Uterus (tissue), 4 donors: Measurements from ENCODE around the gene LEF1. TPM values are rescaled to one million over a fixed set of nuclear protein-coding genes. Genes with fewer than 3 reads are reported as not detected.
"Not testable (repeated sequence)": the region's sequence is repeated elsewhere in the genome, so short reads cannot be mapped to it uniquely, and the experiment has no call there.

Source experiments
- DNase-seq, 2 donors: peaks; one replicate each; pipeline ENCODE4 v3.0.0-alpha.2; 2019 to 2020
- H3K27ac ChIP-seq, 2 donors: fragments of 200-600 bp; sonication (generic); 1 replicate in 1 of 2; 2 replicates in 1 of 2; pipeline ENCODE4 v1.5.1; 2016 to 2018
- H3K27me3 ChIP-seq, 2 donors: fragments of 200-600 bp; sonication (generic); one replicate each; pipeline ENCODE4 v1.5.1; 2018 to 2019; ENCODE audit warnings: control low read depth in 1 of 2
- H3K36me3 ChIP-seq, 2 donors: fragments of 200-600 bp; sonication (generic); one replicate each; pipeline ENCODE4 v1.5.1; 2019; ENCODE audit warnings: control low read depth in 1 of 2
- H3K4me1 ChIP-seq, 2 donors: fragments of 200-600 bp; sonication (generic); one replicate each; pipeline ENCODE4 v1.5.1; 2018 to 2019; ENCODE audit warnings: control low read depth in 1 of 2
- H3K4me3 ChIP-seq, 2 donors: fragments of 200-600 bp; sonication (generic); 1 replicate in 1 of 2; 2 replicates in 1 of 2; pipeline ENCODE4 v1.5.1; 2018 to 2019; ENCODE audit warnings: mild to moderate bottlenecking in 1 of 2
- H3K9me3 ChIP-seq, 2 donors: fragments of 200-600 bp; sonication (generic); one replicate each; pipeline ENCODE4 v1.5.1; 2019; ENCODE audit warnings: control low read depth in 1 of 2
- POLR2A ChIP-seq, 2 donors: fragments of 450-650 bp; IDR thresholded peaks; one replicate each; pipeline ENCODE4 v1.6.1; 2016; ENCODE audit warnings: antibody characterized with exemption in 2 of 2, mild to moderate bottlenecking in 1 of 2, moderate library complexity in 1 of 2
- intact Hi-C: fragments of 100-400 bp; cut with DNase I; formaldehyde crosslinking; loops from one replicate; pipeline ENCODE4 v1.15.1; 2023; ENCODE audit warnings: low total_unique reads
- total RNA-seq, 4 donors: library from RNA; depleted of rRNA in 3 of 4; stranded (reverse); fragments of >200 nt in 3 of 4; gene quantifications; one replicate each; pipeline versions ENCODE4 v1.1.0 to v1.2.4, GENCODE V29; 2014 to 2023
- TF ChIP-seq, protein P1 (sequence below), 4 experiments: fragments of 200-600 bp in 2 of 4; fragments of 450-650 bp in 2 of 4; sonication (generic) in 2 of 4; IDR thresholded peaks; one replicate each; pipeline ENCODE4 v1.5.1; 2016 to 2019; ENCODE audit warnings: antibody characterized with exemption in 4 of 4, mild to moderate bottlenecking in 2 of 4, moderate library complexity in 1 of 4
- donor health status: DM: yes; HTN: yes; CAD: no.

The LEF1 gene
- total RNA-seq, 4 donors from 2014 or later: 27.4 to 49.7 (median 43.7) TPM

DNA sequence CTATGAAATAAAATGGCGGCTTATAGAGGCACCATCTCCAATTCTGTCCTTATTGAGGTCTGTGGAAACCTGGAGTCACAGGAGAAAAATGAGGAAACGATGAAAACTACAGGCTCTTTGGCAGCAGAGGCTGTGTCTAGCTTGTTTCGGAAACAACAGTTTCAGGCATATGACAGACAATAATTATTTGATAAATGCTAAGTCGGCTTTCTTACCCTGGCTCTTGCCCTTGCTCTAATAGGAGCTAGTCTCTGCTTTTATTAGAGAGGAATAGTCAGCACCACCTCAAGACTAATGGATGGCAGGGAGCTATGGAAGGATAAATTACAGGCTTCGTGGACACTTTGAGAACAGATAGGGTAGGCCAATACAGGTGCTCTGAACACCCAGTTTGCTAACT, 154.8 kb downstream of the LEF1 start:
- no peaks in the 10 kb centered on the region for H3K9me3 ChIP-seq
- H3K4me3 ChIP-seq: no peak overlapping the region
- no peak for DNase-seq
- TF ChIP-seq, protein P1, sequence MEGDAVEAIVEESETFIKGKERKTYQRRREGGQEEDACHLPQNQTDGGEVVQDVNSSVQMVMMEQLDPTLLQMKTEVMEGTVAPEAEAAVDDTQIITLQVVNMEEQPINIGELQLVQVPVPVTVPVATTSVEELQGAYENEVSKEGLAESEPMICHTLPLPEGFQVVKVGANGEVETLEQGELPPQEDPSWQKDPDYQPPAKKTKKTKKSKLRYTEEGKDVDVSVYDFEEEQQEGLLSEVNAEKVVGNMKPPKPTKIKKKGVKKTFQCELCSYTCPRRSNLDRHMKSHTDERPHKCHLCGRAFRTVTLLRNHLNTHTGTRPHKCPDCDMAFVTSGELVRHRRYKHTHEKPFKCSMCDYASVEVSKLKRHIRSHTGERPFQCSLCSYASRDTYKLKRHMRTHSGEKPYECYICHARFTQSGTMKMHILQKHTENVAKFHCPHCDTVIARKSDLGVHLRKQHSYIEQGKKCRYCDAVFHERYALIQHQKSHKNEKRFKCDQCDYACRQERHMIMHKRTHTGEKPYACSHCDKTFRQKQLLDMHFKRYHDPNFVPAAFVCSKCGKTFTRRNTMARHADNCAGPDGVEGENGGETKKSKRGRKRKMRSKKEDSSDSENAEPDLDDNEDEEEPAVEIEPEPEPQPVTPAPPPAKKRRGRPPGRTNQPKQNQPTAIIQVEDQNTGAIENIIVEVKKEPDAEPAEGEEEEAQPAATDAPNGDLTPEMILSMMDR (IDR thresholded peaks at IDR 0.05): no peak
- no peak for TF ChIP-seq POLR2A (IDR thresholded peaks at IDR 0.05)
- intact Hi-C loops: no loop called here
- no peaks in the 10 kb centered on the region for H3K4me1 ChIP-seq
- no peaks in the 10 kb centered on the region for H3K36me3 ChIP-seq
- no peak overlapping the region for H3K27ac ChIP-seq
- H3K27me3 ChIP-seq: no peaks in the 10 kb centered on the region

DNA sequence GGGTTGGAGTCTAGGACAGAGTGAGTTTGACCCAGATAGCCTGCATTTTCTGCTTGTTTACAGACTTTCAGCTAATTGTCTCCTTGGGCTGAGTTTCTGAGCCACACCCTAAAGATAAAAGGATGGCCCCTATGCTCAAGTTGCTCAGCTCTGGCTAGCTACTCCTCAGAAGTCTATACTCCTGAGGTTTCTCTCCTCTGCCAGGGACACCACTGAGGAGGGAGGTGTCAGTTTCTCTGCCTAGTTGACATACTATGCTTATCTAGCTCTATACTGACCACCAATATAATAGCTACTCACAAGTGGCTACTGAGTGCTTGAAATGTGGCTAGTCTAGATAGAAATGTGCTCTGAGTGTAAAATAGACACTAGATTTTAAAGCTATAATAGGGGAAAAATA, 155.4 kb downstream of the LEF1 start:
- DNase-seq: no peak
- Histone ChIP-seq H3K4me3 (no peak overlapping the region), H3K4me1 (no peaks in the 10 kb centered on the region), H3K9me3 (no peaks in the 10 kb centered on the region), H3K27ac (no peak overlapping the region), H3K36me3 (no peaks in the 10 kb centered on the region), H3K27me3 (no peaks in the 10 kb centered on the region)
- TF ChIP-seq, protein P1 (IDR thresholded peaks at IDR 0.05): no peak
- no peak for TF ChIP-seq POLR2A (IDR thresholded peaks at IDR 0.05)
- intact Hi-C loops: no loop called here

DNA sequence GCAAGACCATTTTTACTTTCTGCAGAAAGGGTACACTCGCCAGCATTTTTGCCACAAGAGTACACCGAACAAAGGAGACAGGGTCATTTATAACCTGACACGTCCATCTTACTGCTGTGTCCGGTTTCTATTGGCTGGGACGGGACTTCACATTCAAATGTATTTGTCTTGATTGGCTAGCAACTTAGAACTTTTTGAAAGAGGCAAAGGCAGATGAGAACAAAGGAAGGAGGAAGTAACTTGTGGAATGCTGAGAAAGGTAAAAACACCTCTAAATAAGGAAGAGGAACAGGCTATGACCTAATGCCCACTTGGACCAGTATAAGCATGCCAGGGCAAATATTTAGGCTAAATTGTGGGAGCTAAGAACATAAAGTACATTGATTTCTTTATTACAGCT, 156.3 kb downstream of the LEF1 start:
- H3K4me1 ChIP-seq, H3K9me3 ChIP-seq, intact Hi-C loops, H3K4me3 ChIP-seq, H3K27me3 ChIP-seq, DNase-seq, H3K27ac ChIP-seq, H3K36me3 ChIP-seq: not testable (repeated sequence)

DNA sequence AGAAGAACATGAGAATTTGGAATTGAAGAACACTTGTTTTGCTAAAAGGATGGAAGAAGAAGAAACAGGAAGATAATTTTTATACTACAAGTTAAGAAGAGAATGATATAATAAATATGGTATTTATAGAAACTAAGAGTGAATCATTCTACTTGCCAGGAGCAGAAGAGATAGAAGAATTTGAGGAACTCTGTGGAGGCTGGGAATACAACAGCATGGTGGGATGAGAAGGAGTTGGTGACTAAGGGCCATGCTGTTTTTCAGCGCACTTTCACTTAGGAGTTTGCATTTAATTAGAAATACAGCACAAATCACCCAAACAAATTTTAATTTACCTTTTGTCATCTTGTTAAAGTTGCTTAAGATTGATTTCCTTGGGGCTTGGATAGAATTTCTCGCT, 158.6 kb downstream of the LEF1 start:
- H3K27ac ChIP-seq: peak overlapping the region in 1 of 2 donors; percentile 41
- H3K27me3 ChIP-seq: no peaks in the 10 kb centered on the region
- intact Hi-C loops: no loop called here
- no peaks in the 10 kb centered on the region for H3K36me3 ChIP-seq
- H3K4me1 ChIP-seq: no peaks in the 10 kb centered on the region
- no peak overlapping the region for H3K4me3 ChIP-seq
- no peak for DNase-seq
- no peaks in the 10 kb centered on the region for H3K9me3 ChIP-seq
- TF ChIP-seq, protein P1 (IDR thresholded peaks at IDR 0.05): no peak
- no peak for TF ChIP-seq POLR2A (IDR thresholded peaks at IDR 0.05)

DNA sequence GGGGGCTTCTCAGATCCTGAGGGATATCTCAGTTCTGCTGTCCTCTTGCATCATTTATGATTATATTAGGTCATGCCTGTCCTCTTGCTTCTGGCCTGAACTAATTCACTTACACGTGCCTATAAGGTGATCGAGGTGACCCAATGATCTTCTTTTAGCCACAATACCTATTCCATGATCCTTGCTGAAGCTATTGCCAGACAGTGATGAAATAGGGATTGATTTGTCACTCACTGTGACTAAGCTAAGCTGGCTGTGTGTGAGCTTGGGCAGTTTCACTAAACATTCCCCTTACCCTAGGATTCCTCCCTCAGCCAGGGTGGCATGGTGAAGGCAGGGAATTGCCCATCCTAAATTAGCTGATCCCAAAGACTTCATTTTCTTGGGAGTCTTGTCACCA, 160.0 kb downstream of the LEF1 start:
- TF ChIP-seq, protein P1 (IDR thresholded peaks at IDR 0.05): no peak
- no peak for TF ChIP-seq POLR2A (IDR thresholded peaks at IDR 0.05)
- no peaks in the 10 kb centered on the region for H3K27me3 ChIP-seq
- intact Hi-C loops: no loop called here
- H3K27ac ChIP-seq: no peak overlapping the region
- no peak overlapping the region for H3K4me3 ChIP-seq
- peaks cover 0 to 7% of the 10 kb centered on the region in 2 donors for H3K4me1 ChIP-seq
- H3K9me3 ChIP-seq: no peaks in the 10 kb centered on the region
- H3K36me3 ChIP-seq: no peaks in the 10 kb centered on the region
- DNase-seq: no peak

DNA sequence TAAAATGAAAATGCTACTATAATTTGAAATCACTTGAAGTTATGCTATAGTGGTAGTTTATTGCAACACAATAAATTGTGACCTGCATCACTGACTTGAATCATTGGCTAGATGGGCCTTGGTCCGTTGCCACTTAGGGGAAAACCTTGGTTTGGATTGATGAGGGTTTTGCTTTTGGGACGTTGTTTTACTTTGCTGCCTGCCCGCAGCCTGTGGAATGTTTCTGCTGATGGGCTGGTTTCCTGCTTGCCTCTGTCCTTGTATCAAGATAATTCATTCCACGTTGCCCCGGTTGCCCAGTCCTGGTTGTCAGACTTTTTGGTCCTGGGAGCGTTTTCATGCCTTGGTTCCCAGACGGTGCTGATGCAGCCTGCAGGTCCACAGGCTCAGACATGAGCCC, 160.7 kb downstream of the LEF1 start:
- intact Hi-C loops: no loop called here
- no peaks in the 10 kb centered on the region for H3K27me3 ChIP-seq
- no peaks in the 10 kb centered on the region for H3K9me3 ChIP-seq
- H3K4me1 ChIP-seq: peaks cover 0 to 8% of the 10 kb centered on the region in 2 donors
- no peak overlapping the region for H3K27ac ChIP-seq
- DNase-seq: no peak
- TF ChIP-seq POLR2A (IDR thresholded peaks at IDR 0.05): no peak
- TF ChIP-seq, protein P1 (IDR thresholded peaks at IDR 0.05): no peak
- no peak overlapping the region for H3K4me3 ChIP-seq
- H3K36me3 ChIP-seq: no peaks in the 10 kb centered on the region
